H1 (cell line): Measurements from ENCODE around the gene ZNF75A. TPM values are rescaled to one million over a fixed set of nuclear protein-coding genes. Genes with fewer than 3 reads are reported as not detected.

Source experiments
- CTCF ChIA-PET: fragments of 300-600 bp; sonication (Branson Sonifier 250); formaldehyde crosslinking; loops from one replicate; lab custom pipeline; 2021; ENCODE audit not compliant: partially characterized antibody; lab: Charles Lee
- POLR2A ChIA-PET: fragments of 300-600 bp; sonication (Branson Sonifier 250); formaldehyde crosslinking; loops from one replicate; lab custom pipeline; 2021; ENCODE audit warnings: inconsistent platforms; ENCODE audit not compliant: partially characterized antibody; lab: Charles Lee
- DNase-seq, 2 experiments: peaks; one replicate each; pipeline versions ENCODE4 v3.0.0 to v3.0.0-alpha.2; 2010 to 2022; ENCODE audit warnings: low spot score in 2 of 2, low read depth in 1 of 2, mixed read lengths in 1 of 2
- FAIRE-seq: peaks from 2 replicates; lab custom pipeline; 2011; peaks lifted over from hg19 to GRCh38; lab: Jason Lieb, UNC
- H2AFZ ChIP-seq: 2 replicates; pipeline ENCODE4 v1.8.1; 2012; ENCODE audit warnings: low read length, inconsistent platforms
- H2AK5ac ChIP-seq: 2 replicates; pipeline ENCODE4 v1.6.1; 2013; ENCODE audit warnings: low read depth, low read length
- H2BK120ac ChIP-seq: replicated peaks from 2 replicates; pipeline ENCODE3; 2013; ENCODE audit warnings: low read depth, low read length, inconsistent platforms
- H2BK12ac ChIP-seq: 2 replicates; pipeline ENCODE4 v1.6.1; 2013; ENCODE audit warnings: low read depth, low read length
- H2BK15ac ChIP-seq: 2 replicates; pipeline ENCODE4 v1.6.1; 2013; ENCODE audit warnings: low read length
- H2BK20ac ChIP-seq: 2 replicates; pipeline ENCODE4 v1.6.1; 2013; ENCODE audit warnings: low read length
- H2BK5ac ChIP-seq: 2 replicates; pipeline ENCODE4 v1.6.1; 2013; ENCODE audit warnings: low read depth, low read length
- H3K14ac ChIP-seq: 2 replicates; pipeline ENCODE4 v1.6.1; 2013; ENCODE audit warnings: inconsistent platforms; ENCODE audit not compliant: insufficient read length
- H3K18ac ChIP-seq: 2 replicates; pipeline ENCODE4 v1.6.1; 2013; ENCODE audit warnings: low read length; ENCODE audit errors: extremely low read depth
- H3K23ac ChIP-seq: 2 replicates; pipeline ENCODE4 v1.6.1; 2013; ENCODE audit warnings: inconsistent platforms; ENCODE audit not compliant: insufficient read length
- H3K23me2 ChIP-seq: 2 replicates; pipeline ENCODE4 v1.6.1; 2013; ENCODE audit warnings: low read depth, low read length
- H3K27ac ChIP-seq: 2 replicates; pipeline ENCODE4 v1.6.1; 2011; ENCODE audit warnings: low read depth, low read length, inconsistent platforms
- H3K27me3 ChIP-seq, 4 experiments: replicated peaks in 1 of 4; 1 replicate in 1 of 4; 2 replicates in 3 of 4; pipeline versions ENCODE4 v1.6.1 to v1.8.1; 2011 to 2013; ENCODE audit warnings: low read length in 3 of 4, mild to moderate bottlenecking in 3 of 4, inconsistent platforms in 2 of 4, mixed read lengths in 2 of 4, moderate library complexity in 1 of 4; ENCODE audit not compliant: control insufficient read depth in 3 of 4, insufficient read depth in 3 of 4; ENCODE audit errors: extremely low read depth in 1 of 4
- H3K36me3 ChIP-seq, 4 experiments: 2 replicates each; pipeline versions ENCODE4 v1.6.1 to v1.8.1; 2011 to 2013; ENCODE audit warnings: mild to moderate bottlenecking in 4 of 4, low read length in 3 of 4, moderate library complexity in 2 of 4, control low read depth in 1 of 4, inconsistent platforms in 1 of 4; ENCODE audit not compliant: insufficient read depth in 4 of 4, control insufficient read depth in 2 of 4
- H3K4ac ChIP-seq: replicated peaks from 2 replicates; pipeline ENCODE3; 2013; ENCODE audit warnings: low read length, low read depth, mixed read lengths, inconsistent platforms; ENCODE audit not compliant: insufficient read length
- H3K4me1 ChIP-seq, 4 experiments: replicated peaks in 1 of 4; 1 replicate in 1 of 4; 2 replicates in 3 of 4; pipeline versions ENCODE4 v1.6.1 to v1.8.1; 2011 to 2013; ENCODE audit warnings: low read length in 3 of 4, inconsistent platforms in 2 of 4, mixed read lengths in 1 of 4; ENCODE audit not compliant: insufficient read depth in 4 of 4, control insufficient read depth in 3 of 4
- H3K4me2 ChIP-seq, 2 experiments: 2 replicates each; pipeline versions ENCODE4 v1.6.1 to v1.8.1; 2011 to 2013; ENCODE audit warnings: low read depth in 2 of 2, low read length in 2 of 2, control low read depth in 1 of 2, inconsistent platforms in 1 of 2, mild to moderate bottlenecking in 1 of 2; ENCODE audit not compliant: insufficient read depth in 1 of 2
- H3K4me3 ChIP-seq, 4 experiments: fragments of 200-600, 300-600 bp in 1 of 4; sonication (generic), shearing (Covaris generic), sonication (Bioruptor Twin) in 1 of 4; 2 replicates each; pipeline versions ENCODE4 v1.5.1 to v1.8.1; 2011 to 2016; ENCODE audit warnings: low read length in 4 of 4, low read depth in 3 of 4, control low read depth in 2 of 4, inconsistent platforms in 2 of 4, mild to moderate bottlenecking in 2 of 4, mixed read lengths in 1 of 4, moderate library complexity in 1 of 4; ENCODE audit not compliant: insufficient read depth in 2 of 4; ENCODE audit errors: extremely low read depth in 1 of 4
- H3K56ac ChIP-seq: replicated peaks from 2 replicates; pipeline ENCODE3; 2013; ENCODE audit warnings: low read depth, mild to moderate bottlenecking, mixed read lengths, low read length, inconsistent platforms; ENCODE audit not compliant: insufficient read length
- H3K79me1 ChIP-seq: 2 replicates; pipeline ENCODE4 v1.6.1; 2013; ENCODE audit warnings: low read depth, low read length, control low read depth
- H3K79me2 ChIP-seq, 2 experiments: 2 replicates each; pipeline versions ENCODE4 v1.6.1 to v1.8.1; 2012 to 2013; ENCODE audit warnings: low read length in 2 of 2, mild to moderate bottlenecking in 2 of 2, inconsistent platforms in 1 of 2; ENCODE audit not compliant: insufficient read depth in 2 of 2, control insufficient read depth in 1 of 2
- H3K9ac ChIP-seq, 4 experiments: replicated peaks in 1 of 4; 1 replicate in 1 of 4; 2 replicates in 3 of 4; pipeline versions ENCODE4 v1.6.1 to v1.8.1; 2011 to 2013; ENCODE audit warnings: low read depth in 3 of 4, low read length in 3 of 4, control low read depth in 2 of 4, mild to moderate bottlenecking in 2 of 4, moderate library complexity in 2 of 4, inconsistent platforms in 1 of 4; ENCODE audit errors: extremely low read depth in 1 of 4
- H3K9me3 ChIP-seq, 2 experiments: 2 replicates each; pipeline versions ENCODE4 v1.6.1 to v1.8.1; 2012 to 2013; ENCODE audit warnings: mild to moderate bottlenecking in 2 of 2, moderate library complexity in 2 of 2, control low read depth in 1 of 2, inconsistent platforms in 1 of 2, low read depth in 1 of 2, low read length in 1 of 2, mixed read lengths in 1 of 2; ENCODE audit not compliant: insufficient read depth in 2 of 2
- H4K20me1 ChIP-seq, 2 experiments: replicated peaks in 1 of 2; 2 replicates each; pipeline versions ENCODE3 to v1.8.1; 2011 to 2013; ENCODE audit warnings: inconsistent platforms in 2 of 2, low read length in 2 of 2, mild to moderate bottlenecking in 1 of 2; ENCODE audit not compliant: insufficient read depth in 2 of 2, control insufficient read depth in 1 of 2
- H4K5ac ChIP-seq: 2 replicates; pipeline ENCODE4 v1.6.1; 2013; ENCODE audit warnings: low read length, low read depth, mixed read lengths, inconsistent platforms; ENCODE audit not compliant: insufficient read length
- H4K8ac ChIP-seq: 2 replicates; pipeline ENCODE4 v1.8.0; 2013; ENCODE audit warnings: mild to moderate bottlenecking, moderate library complexity, low read length, inconsistent platforms; ENCODE audit not compliant: insufficient read depth; ENCODE audit errors: extremely low read depth
- H4K91ac ChIP-seq: replicated peaks from 2 replicates; pipeline ENCODE3; 2013; ENCODE audit warnings: low read length, mixed read lengths, inconsistent platforms; ENCODE audit not compliant: insufficient read length
- FOSL1 ChIP-seq: IDR thresholded peaks from 2 replicates; pipeline ENCODE4 v1.6.1; 2011; ENCODE audit warnings: mild to moderate bottlenecking, low read depth, low read length, moderate library complexity; ENCODE audit not compliant: insufficient read depth
- RBBP5 ChIP-seq: IDR thresholded peaks from 2 replicates; pipeline ENCODE4 v1.7.1; 2012; ENCODE audit warnings: low read depth, mild to moderate bottlenecking, inconsistent platforms, low read length, moderate library complexity, borderline replicate concordance
- TCF12 ChIP-seq: IDR thresholded peaks from 2 replicates; pipeline ENCODE4 v1.6.1; 2011; ENCODE audit warnings: low read depth, mild to moderate bottlenecking, low read length
- WGBS, 2 experiments: shearing (Covaris generic) in 1 of 2; methylation state at CpG; one replicate each; pipeline versions ENCODE4 v1.1.6 to v1.1.7; 2013 to 2015; ENCODE audit warnings: low lambda C conversion rate in 2 of 2, mixed read lengths in 2 of 2, inconsistent platforms in 1 of 2, low coverage in 1 of 2, missing lambda C conversion rate in 1 of 2; ENCODE audit not compliant: insufficient replicate concordance in 2 of 2, insufficient coverage in 1 of 2, insufficient read length in 1 of 2; ENCODE audit errors: extremely low coverage in 1 of 2, missing lambda C conversion rate in 1 of 2; 5-methylcytosine and 5-hydroxymethylcytosine counted together
- polyA plus RNA-seq, 7 experiments: library from polyadenylated mRNA; depleted of rRNA in 3 of 7; stranded (reverse) in 5 of 7; unstranded in 2 of 7; fragments of >200 nt in 5 of 7; fragments of 200-250 nt in 2 of 7; gene quantifications; 1 replicate in 5 of 7; 2 replicates in 1 of 7; 4 replicates in 1 of 7; pipeline versions ENCODE4 v1.2.1 to v1.2.3, GENCODE V29; 2011 to 2013; ENCODE audit warnings: missing spikeins in 2 of 7, mixed read lengths in 2 of 7
- total RNA-seq: library from RNA; stranded (reverse); fragmentation: NEBNext Ultra II Directional; extraction: Animal tissue kit (Norgen Biotek cat#: 25700); gene quantifications from 2 replicates; pipeline ENCODE4 v1.2.1, GENCODE V29; 2021

Gene ZNF75A
- total and polyA plus RNA-seq, 2 of the 8 experiments (the other 6 are each of a cell fraction or from before 2014, with no cell fraction given), result 9.3 to 30.0 TPM

- Histone ChIP-seq H2BK12ac (no peak overlapping the region), H4K5ac (no peak overlapping the region), H3K79me2 (no peaks in the 10 kb centered on the region), H3K56ac (no peak overlapping the region), H4K91ac (no peak overlapping the region), H2BK5ac (no peak overlapping the region), H2BK15ac (no peak overlapping the region), H3K4me3 (no peak overlapping the region), H3K9ac (no peak overlapping the region), H3K9me3 (peaks cover 11 to 19% of the 10 kb centered on the region in 2 experiments; a peak in 3 of 4 replicates), H3K27me3 (no peaks in the 10 kb centered on the region), H3K36me3 (no peaks in the 10 kb centered on the region), H2BK20ac (no peak overlapping the region), H3K23ac (no peak overlapping the region), H3K27ac (no peak overlapping the region), H3K4ac (no peak overlapping the region), H2AK5ac (no peak overlapping the region), H3K18ac (no peak overlapping the region), H2BK120ac (no peak overlapping the region), H3K4me1 (no peaks in the 10 kb centered on the region), H3K79me1 (no peaks in the 10 kb centered on the region), H4K20me1 (no peaks in the 10 kb centered on the region), H2AFZ (no peak overlapping the region), H3K4me2 (no peak overlapping the region), H4K8ac (no peak overlapping the region), H3K14ac (no peak overlapping the region), H3K23me2 (no peaks in the 10 kb centered on the region; the same call in 1 of the 2 replicates)
- DNase-seq (no peak), FAIRE-seq (no peak)
- WGBS, 2 experiments, result 83% methylated on average over 8 of the region's 8 CpGs; no CpG with 5 or more reads in 1 of the 2 experiments
- POLR2A ChIA-PET, result interaction anchor here (2.0 kb wide), 1 partner anchor 23 kb away, joined by 5 read pairs; no protein-coding TSS in a partner anchor
- TF ChIP-seq TCF12, result no peak
- no peak for TF ChIP-seq FOSL1
- TF ChIP-seq RBBP5, result no peak
- CTCF ChIA-PET, result no interaction called here
Measured at GRCh38 chr16:3259836-3260235, 45.5 kb upstream of the ZNF75A start.
